ENCODE results near the gene PTPRM.
A peak's percentile ranks its signal among the peaks of the same experiment; 100 is the strongest.

Gene PTPRM

DNA sequence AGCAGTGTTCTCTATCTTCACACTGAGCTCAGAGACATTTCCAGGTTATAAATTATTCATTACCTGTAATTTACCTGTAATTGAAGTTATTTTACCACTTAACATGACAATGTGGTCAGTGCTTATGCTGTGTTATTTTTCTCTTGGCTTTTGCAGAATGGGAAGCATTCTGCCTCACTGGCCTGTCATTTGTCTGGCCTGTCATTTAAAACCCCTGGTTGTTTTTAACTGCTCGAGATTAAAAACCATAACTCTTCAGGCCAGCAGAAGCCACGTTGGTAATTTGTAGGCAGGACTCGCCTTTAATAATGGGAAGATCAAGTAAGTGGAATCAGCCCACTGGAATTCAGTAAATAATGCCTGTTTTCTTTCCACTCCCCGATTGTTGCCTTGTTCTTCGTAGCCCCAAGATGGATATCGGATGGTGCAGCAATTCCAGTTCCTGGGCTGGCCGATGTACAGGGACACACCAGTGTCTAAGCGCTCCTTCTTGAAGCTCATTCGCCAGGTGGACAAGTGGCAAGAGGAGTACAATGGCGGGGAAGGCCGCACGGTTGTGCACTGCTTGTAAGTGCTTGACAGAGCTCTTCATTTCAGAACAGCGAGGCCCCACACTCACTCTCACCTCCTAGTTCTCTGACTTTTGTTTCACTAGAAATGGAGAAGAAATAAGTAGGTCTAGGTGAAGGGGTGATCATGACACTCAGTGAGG lies 819.7 kb downstream of the PTPRM start:
- TF ChIP-seq EZH2phosphoT487 (IDR thresholded peaks at IDR 0.05; ENCODE audit: borderline replicate concordance) (no peak), CTCF (conservative IDR thresholded peaks at IDR 0.05; ENCODE audit: low read length) (no peak)
- H3K4me2 ChIP-seq (ENCODE audit: low read depth, low read length, poor library complexity, severe bottlenecking) = no peak overlapping the region
- H3K4me1 ChIP-seq (ENCODE audit: insufficient read depth, low read length, poor library complexity, severe bottlenecking) = no peaks in the 10 kb centered on the region
- H3K79me2 ChIP-seq (ENCODE audit: insufficient read depth, low read length) = no peaks in the 10 kb centered on the region
- no peaks in the 10 kb centered on the region for H3F3A ChIP-seq (ENCODE audit: low read depth)
- no peaks in the 10 kb centered on the region for H4K20me1 ChIP-seq (ENCODE audit: insufficient read depth, low read length, poor library complexity, severe bottlenecking)
- H3K36me3 ChIP-seq (ENCODE audit: insufficient read depth, low read length) = no peaks in the 10 kb centered on the region
- no peak overlapping the region for H2AFZ ChIP-seq (ENCODE audit: low read length)
- no peak overlapping the region for H3K4me3 ChIP-seq (ENCODE audit: low read length, poor library complexity, severe bottlenecking)
- H3K27me3 ChIP-seq (ENCODE audit: insufficient read depth, low read length, poor library complexity, severe bottlenecking) = no peaks in the 10 kb centered on the region
- no peak overlapping the region for H3K9ac ChIP-seq (ENCODE audit: low read depth, low read length, poor library complexity, severe bottlenecking)
- no peaks in the 10 kb centered on the region for H3K9me2 ChIP-seq (replicated peaks; ENCODE audit: low read depth, low read length)
- no peaks in the 10 kb centered on the region for H3K9me3 ChIP-seq (ENCODE audit: insufficient read depth, low read depth, low read length)

GRCh38 chr18:8389391-8390340 lies 822.5 kb downstream of the PTPRM start:
- H3K79me2 ChIP-seq (ENCODE audit: insufficient read depth, low read length) = no peaks in the 10 kb centered on the region
- H3K27me3 ChIP-seq (ENCODE audit: insufficient read depth, low read length, poor library complexity, severe bottlenecking) = no peaks in the 10 kb centered on the region
- H3F3A ChIP-seq (ENCODE audit: low read depth) = no peaks in the 10 kb centered on the region
- H3K4me2 ChIP-seq (ENCODE audit: low read depth, low read length, poor library complexity, severe bottlenecking) = no peak overlapping the region
- no peaks in the 10 kb centered on the region for H4K20me1 ChIP-seq (ENCODE audit: insufficient read depth, low read length, poor library complexity, severe bottlenecking)
- H3K9ac ChIP-seq (ENCODE audit: low read depth, low read length, poor library complexity, severe bottlenecking) = no peak overlapping the region
- no peaks in the 10 kb centered on the region for H3K36me3 ChIP-seq (ENCODE audit: insufficient read depth, low read length)
- H2AFZ ChIP-seq (ENCODE audit: low read length) = no peak overlapping the region
- peak; percentile 89 for TF ChIP-seq CTCF (conservative IDR thresholded peaks at IDR 0.05; ENCODE audit: low read length)
- no peak for TF ChIP-seq EZH2phosphoT487 (IDR thresholded peaks at IDR 0.05; ENCODE audit: borderline replicate concordance)
- H3K4me3 ChIP-seq (ENCODE audit: low read length, poor library complexity, severe bottlenecking) = no peak overlapping the region
- H3K4me1 ChIP-seq (ENCODE audit: insufficient read depth, low read length, poor library complexity, severe bottlenecking) = no peaks in the 10 kb centered on the region
- H3K9me2 ChIP-seq (replicated peaks; ENCODE audit: low read depth, low read length) = no peaks in the 10 kb centered on the region
- H3K9me3 ChIP-seq (ENCODE audit: insufficient read depth, low read depth, low read length) = no peaks in the 10 kb centered on the region

DNA sequence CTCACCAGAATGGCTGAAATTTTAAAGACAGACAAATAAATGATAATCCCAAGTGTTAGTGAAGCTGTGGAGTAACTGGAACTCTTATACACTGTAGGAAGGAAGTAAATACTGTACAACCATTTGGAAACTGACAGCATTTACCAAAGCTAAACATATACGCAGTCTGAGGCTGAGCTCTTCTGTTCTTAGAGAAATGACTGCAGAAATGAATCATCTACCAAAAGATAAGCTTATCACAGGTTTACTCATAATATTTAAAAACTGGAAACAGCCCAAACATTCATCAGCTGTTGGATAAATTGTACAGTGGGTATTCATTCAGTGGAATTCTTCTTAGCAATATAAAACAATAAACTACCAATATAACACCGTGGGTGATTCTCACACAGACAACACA lies 824.0 kb downstream of the PTPRM start:
- Histone ChIP-seq H3K4me3 (ENCODE audit: low read length, poor library complexity, severe bottlenecking) (no peak overlapping the region), H3K9me3 (ENCODE audit: insufficient read depth, low read depth, low read length) (no peaks in the 10 kb centered on the region), H3K4me2 (ENCODE audit: low read depth, low read length, poor library complexity, severe bottlenecking) (no peak overlapping the region), H3K9me2 (replicated peaks; ENCODE audit: low read depth, low read length) (no peaks in the 10 kb centered on the region), H4K20me1 (ENCODE audit: insufficient read depth, low read length, poor library complexity, severe bottlenecking) (no peaks in the 10 kb centered on the region), H2AFZ (ENCODE audit: low read length) (no peak overlapping the region), H3K79me2 (ENCODE audit: insufficient read depth, low read length) (no peaks in the 10 kb centered on the region), H3F3A (ENCODE audit: low read depth) (no peaks in the 10 kb centered on the region), H3K27me3 (ENCODE audit: insufficient read depth, low read length, poor library complexity, severe bottlenecking) (no peaks in the 10 kb centered on the region), H3K9ac (ENCODE audit: low read depth, low read length, poor library complexity, severe bottlenecking) (no peak overlapping the region), H3K4me1 (ENCODE audit: insufficient read depth, low read length, poor library complexity, severe bottlenecking) (no peaks in the 10 kb centered on the region), H3K36me3 (ENCODE audit: insufficient read depth, low read length) (no peaks in the 10 kb centered on the region)
- TF ChIP-seq CTCF (conservative IDR thresholded peaks at IDR 0.05; ENCODE audit: low read length) = no peak
- no peak for TF ChIP-seq EZH2phosphoT487 (IDR thresholded peaks at IDR 0.05; ENCODE audit: borderline replicate concordance)

All from Loucy (cell line).